ENCODE results near the gene UGT2A3.

GRCh38 chr4:68907788-68908700 is 43.6 kb downstream of the UGT2A3 start:
- TF ChIP-seq EZH2 (IDR thresholded peaks at IDR 0.05; ENCODE audit: borderline replicate concordance, low read length): no peak
- TF ChIP-seq, protein P1, sequence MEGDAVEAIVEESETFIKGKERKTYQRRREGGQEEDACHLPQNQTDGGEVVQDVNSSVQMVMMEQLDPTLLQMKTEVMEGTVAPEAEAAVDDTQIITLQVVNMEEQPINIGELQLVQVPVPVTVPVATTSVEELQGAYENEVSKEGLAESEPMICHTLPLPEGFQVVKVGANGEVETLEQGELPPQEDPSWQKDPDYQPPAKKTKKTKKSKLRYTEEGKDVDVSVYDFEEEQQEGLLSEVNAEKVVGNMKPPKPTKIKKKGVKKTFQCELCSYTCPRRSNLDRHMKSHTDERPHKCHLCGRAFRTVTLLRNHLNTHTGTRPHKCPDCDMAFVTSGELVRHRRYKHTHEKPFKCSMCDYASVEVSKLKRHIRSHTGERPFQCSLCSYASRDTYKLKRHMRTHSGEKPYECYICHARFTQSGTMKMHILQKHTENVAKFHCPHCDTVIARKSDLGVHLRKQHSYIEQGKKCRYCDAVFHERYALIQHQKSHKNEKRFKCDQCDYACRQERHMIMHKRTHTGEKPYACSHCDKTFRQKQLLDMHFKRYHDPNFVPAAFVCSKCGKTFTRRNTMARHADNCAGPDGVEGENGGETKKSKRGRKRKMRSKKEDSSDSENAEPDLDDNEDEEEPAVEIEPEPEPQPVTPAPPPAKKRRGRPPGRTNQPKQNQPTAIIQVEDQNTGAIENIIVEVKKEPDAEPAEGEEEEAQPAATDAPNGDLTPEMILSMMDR (conservative IDR thresholded peaks at IDR 0.05 in 1 of 2, IDR thresholded peaks at IDR 0.05 in 1 of 2; ENCODE audit: extremely low read depth in 1 of 2, insufficient read depth in 1 of 2, low read depth in 1 of 2, low read length in 2 of 2): no peak

All from mammary epithelial cell (primary cell).